ENCODE data around the gene CGA.

Gene CGA

GRCh38 chr6:87074101-87074621 is 20.7 kb downstream of the CGA start:
- Histone ChIP-seq H3K79me2 (ENCODE audit: insufficient read depth, low read length) (no peaks in the 10 kb centered on the region), H3K27me3 (ENCODE audit: insufficient read depth, low read length) (peaks cover 3% of the 10 kb centered on the region; the same call in 1 of the 2 replicates), H4K20me1 (ENCODE audit: insufficient read depth, low read length) (no peaks in the 10 kb centered on the region), H3F3A (ENCODE audit: insufficient read depth, low read length) (no peaks in the 10 kb centered on the region), H3K9me2 (ENCODE audit: low read depth, low read length) (no peaks in the 10 kb centered on the region), H3K36me3 (ENCODE audit: insufficient read depth, low read length) (no peaks in the 10 kb centered on the region), H3K9me3 (ENCODE audit: low read length) (no peaks in the 10 kb centered on the region), H2AFZ (ENCODE audit: low read length) (no peak overlapping the region), H3K9ac (ENCODE audit: low read length) (no peak overlapping the region), H3K4me2 (ENCODE audit: low read length) (no peak overlapping the region), H3K4me3 (ENCODE audit: low read depth, low read length, poor library complexity, severe bottlenecking) (no peak overlapping the region), H3K27ac (ENCODE audit: low read depth, low read length, poor library complexity, severe bottlenecking) (no peak overlapping the region), H3K4me1 (ENCODE audit: insufficient read depth, low read length, severe bottlenecking) (no peaks in the 10 kb centered on the region)
- TF ChIP-seq EZH2 (IDR thresholded peaks at IDR 0.05; ENCODE audit: borderline replicate concordance, low read length) (no peak), CTCF (IDR thresholded peaks at IDR 0.05; ENCODE audit: low read length) (no peak)

DNA sequence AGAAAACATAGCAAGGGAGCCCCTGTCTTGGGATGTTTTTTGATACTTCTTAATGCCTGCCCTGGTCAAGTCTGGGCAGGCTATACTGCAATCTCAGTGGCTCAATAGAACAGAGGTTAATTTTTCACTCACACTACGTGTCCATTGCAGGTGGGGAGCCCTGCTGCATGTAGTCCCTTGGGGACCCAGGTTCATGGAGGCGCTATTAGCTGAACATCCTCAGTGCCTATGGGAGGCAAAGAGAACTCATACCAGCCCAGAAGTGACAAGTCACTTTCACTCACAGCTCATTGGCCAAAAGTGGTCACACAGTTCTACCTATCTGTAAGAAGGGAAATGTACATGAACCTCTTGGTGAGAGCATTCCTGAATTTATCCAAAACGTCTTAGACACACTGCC is 23.2 kb downstream of the CGA start:
- H3K9ac ChIP-seq (ENCODE audit: low read length): no peak overlapping the region
- no peaks in the 10 kb centered on the region for H3K9me3 ChIP-seq (ENCODE audit: low read length)
- H3K4me2 ChIP-seq (ENCODE audit: low read length): no peak overlapping the region
- H3K27ac ChIP-seq (ENCODE audit: low read depth, low read length, poor library complexity, severe bottlenecking): no peak overlapping the region
- no peaks in the 10 kb centered on the region for H3K79me2 ChIP-seq (ENCODE audit: insufficient read depth, low read length)
- H4K20me1 ChIP-seq (ENCODE audit: insufficient read depth, low read length): no peaks in the 10 kb centered on the region
- no peaks in the 10 kb centered on the region for H3K36me3 ChIP-seq (ENCODE audit: insufficient read depth, low read length)
- peaks cover 3% of the 10 kb centered on the region; the same call in 1 of the 2 replicates for H3K27me3 ChIP-seq (ENCODE audit: insufficient read depth, low read length)
- TF ChIP-seq EZH2 (IDR thresholded peaks at IDR 0.05; ENCODE audit: borderline replicate concordance, low read length) (no peak), CTCF (IDR thresholded peaks at IDR 0.05; ENCODE audit: low read length) (no peak)
- no peak overlapping the region for H3K4me3 ChIP-seq (ENCODE audit: low read depth, low read length, poor library complexity, severe bottlenecking)
- H3F3A ChIP-seq (ENCODE audit: insufficient read depth, low read length): no peaks in the 10 kb centered on the region
- H3K4me1 ChIP-seq (ENCODE audit: insufficient read depth, low read length, severe bottlenecking): peaks cover 5% of the 10 kb centered on the region
- no peaks in the 10 kb centered on the region for H3K9me2 ChIP-seq (ENCODE audit: low read depth, low read length)
- no peak overlapping the region for H2AFZ ChIP-seq (ENCODE audit: low read length)

GRCh38 chr6:87070741-87071140 is 24.2 kb downstream of the CGA start:
- Histone ChIP-seq H3K9ac (ENCODE audit: low read length) (no peak overlapping the region), H3K4me2 (ENCODE audit: low read length) (no peak overlapping the region), H3K9me2 (ENCODE audit: low read depth, low read length) (no peaks in the 10 kb centered on the region), H3K36me3 (ENCODE audit: insufficient read depth, low read length) (no peaks in the 10 kb centered on the region), H3K4me3 (ENCODE audit: low read depth, low read length, poor library complexity, severe bottlenecking) (no peak overlapping the region), H2AFZ (ENCODE audit: low read length) (no peak overlapping the region), H3K79me2 (ENCODE audit: insufficient read depth, low read length) (no peaks in the 10 kb centered on the region), H4K20me1 (ENCODE audit: insufficient read depth, low read length) (no peaks in the 10 kb centered on the region), H3K27me3 (ENCODE audit: insufficient read depth, low read length) (peaks cover 3% of the 10 kb centered on the region; the same call in 1 of the 2 replicates), H3K27ac (ENCODE audit: low read depth, low read length, poor library complexity, severe bottlenecking) (no peak overlapping the region), H3K4me1 (ENCODE audit: insufficient read depth, low read length, severe bottlenecking) (peaks cover 7% of the 10 kb centered on the region), H3F3A (ENCODE audit: insufficient read depth, low read length) (no peaks in the 10 kb centered on the region), H3K9me3 (ENCODE audit: low read length) (no peaks in the 10 kb centered on the region)
- TF ChIP-seq EZH2 (IDR thresholded peaks at IDR 0.05; ENCODE audit: borderline replicate concordance, low read length): no peak
- TF ChIP-seq CTCF (IDR thresholded peaks at IDR 0.05; ENCODE audit: low read length): no peak
